ENCODE results near the gene CDC16.
A peak's percentile ranks its signal among the peaks of the same experiment; 100 is the strongest.

The CDC16 gene

GRCh38 chr13:114227528-114227927 is 7.2 kb upstream of the CDC16 start:
- Histone ChIP-seq H3K4me3 (ENCODE audit: low read depth, low read length) (no peak overlapping the region), H3K27me3 (ENCODE audit: insufficient read depth, low read length) (0 out of 2 replicates have a peak, but pooled peaks cover 9% of the 10 kb centered on the region), H3K36me3 (ENCODE audit: insufficient read depth, low read length) (no peaks in the 10 kb centered on the region), H3K4me1 (ENCODE audit: control insufficient read depth, insufficient read depth, low read length, unreplicated experiment) (peaks cover 3% of the 10 kb centered on the region), H3K27ac (ENCODE audit: low read depth, low read length) (no peak overlapping the region), H3K79me2 (ENCODE audit: control insufficient read depth, insufficient read depth, low read length, unreplicated experiment) (no peaks in the 10 kb centered on the region), H2AFZ (ENCODE audit: low read length, unreplicated experiment) (no peak overlapping the region)

- 0 out of 2 replicates have a peak, but pooled peaks cover 9% of the 10 kb centered on the region for H3K27me3 ChIP-seq (ENCODE audit: insufficient read depth, low read length)
- H3K27ac ChIP-seq (ENCODE audit: low read depth, low read length), result no peak overlapping the region
- H3K36me3 ChIP-seq (ENCODE audit: insufficient read depth, low read length), result no peaks in the 10 kb centered on the region
- no peaks in the 10 kb centered on the region for H3K79me2 ChIP-seq (ENCODE audit: control insufficient read depth, insufficient read depth, low read length, unreplicated experiment)
- no peak overlapping the region for H2AFZ ChIP-seq (ENCODE audit: low read length, unreplicated experiment)
- no peak overlapping the region for H3K4me3 ChIP-seq (ENCODE audit: low read depth, low read length)
- H3K4me1 ChIP-seq (ENCODE audit: control insufficient read depth, insufficient read depth, low read length, unreplicated experiment), result no peaks in the 10 kb centered on the region
Observed at GRCh38 chr13:114228176-114228575, 6.5 kb upstream of the CDC16 start.

- H2AFZ ChIP-seq (ENCODE audit: low read length, unreplicated experiment), result no peak overlapping the region
- 0 out of 2 replicates have a peak, but pooled peaks cover 9% of the 10 kb centered on the region for H3K27me3 ChIP-seq (ENCODE audit: insufficient read depth, low read length)
- H3K79me2 ChIP-seq (ENCODE audit: control insufficient read depth, insufficient read depth, low read length, unreplicated experiment), result no peaks in the 10 kb centered on the region
- H3K4me3 ChIP-seq (ENCODE audit: low read depth, low read length), result no peak overlapping the region
- H3K27ac ChIP-seq (ENCODE audit: low read depth, low read length), result no peak overlapping the region
- H3K4me1 ChIP-seq (ENCODE audit: control insufficient read depth, insufficient read depth, low read length, unreplicated experiment), result no peaks in the 10 kb centered on the region
- no peaks in the 10 kb centered on the region for H3K36me3 ChIP-seq (ENCODE audit: insufficient read depth, low read length)
Observed at GRCh38 chr13:114229506-114229905, 5.2 kb upstream of the CDC16 start.

- no peaks in the 10 kb centered on the region for H3K4me1 ChIP-seq (ENCODE audit: control insufficient read depth, insufficient read depth, low read length, unreplicated experiment)
- peaks cover 3% of the 10 kb centered on the region for H3K79me2 ChIP-seq (ENCODE audit: control insufficient read depth, insufficient read depth, low read length, unreplicated experiment)
- H3K27me3 ChIP-seq (ENCODE audit: insufficient read depth, low read length), result 0 out of 2 replicates have a peak, but pooled peaks cover 9% of the 10 kb centered on the region
- H3K27ac ChIP-seq (ENCODE audit: low read depth, low read length), result no peak overlapping the region
- no peak overlapping the region for H2AFZ ChIP-seq (ENCODE audit: low read length, unreplicated experiment)
- no peak overlapping the region for H3K4me3 ChIP-seq (ENCODE audit: low read depth, low read length)
- no peaks in the 10 kb centered on the region for H3K36me3 ChIP-seq (ENCODE audit: insufficient read depth, low read length)
Observed at GRCh38 chr13:114230117-114230516, 4.6 kb upstream of the CDC16 start.

- Histone ChIP-seq H2AFZ (ENCODE audit: low read length, unreplicated experiment) (no peak overlapping the region), H3K27me3 (ENCODE audit: insufficient read depth, low read length) (0 out of 2 replicates have a peak, but pooled peaks cover 9% of the 10 kb centered on the region), H3K79me2 (ENCODE audit: control insufficient read depth, insufficient read depth, low read length, unreplicated experiment) (peaks cover 8% of the 10 kb centered on the region), H3K27ac (ENCODE audit: low read depth, low read length) (no peak overlapping the region), H3K4me1 (ENCODE audit: control insufficient read depth, insufficient read depth, low read length, unreplicated experiment) (no peaks in the 10 kb centered on the region), H3K36me3 (ENCODE audit: insufficient read depth, low read length) (no peaks in the 10 kb centered on the region), H3K4me3 (ENCODE audit: low read depth, low read length) (no peak overlapping the region)
Observed at GRCh38 chr13:114230575-114230974, 4.1 kb upstream of the CDC16 start.

- H3K79me2 ChIP-seq (ENCODE audit: control insufficient read depth, insufficient read depth, low read length, unreplicated experiment), result peaks cover 20% of the 10 kb centered on the region
- no peak overlapping the region for H2AFZ ChIP-seq (ENCODE audit: low read length, unreplicated experiment)
- H3K4me3 ChIP-seq (ENCODE audit: low read depth, low read length), result no peak overlapping the region
- 0 out of 2 replicates have a peak, but pooled peaks cover 9% of the 10 kb centered on the region for H3K27me3 ChIP-seq (ENCODE audit: insufficient read depth, low read length)
- H3K36me3 ChIP-seq (ENCODE audit: insufficient read depth, low read length), result no peaks in the 10 kb centered on the region; the same call in 1 of the 2 replicates
- H3K4me1 ChIP-seq (ENCODE audit: control insufficient read depth, insufficient read depth, low read length, unreplicated experiment), result peaks cover 3% of the 10 kb centered on the region
- no peak overlapping the region for H3K27ac ChIP-seq (ENCODE audit: low read depth, low read length)
Observed at GRCh38 chr13:114231886-114232285, 2.8 kb upstream of the CDC16 start.

- Histone ChIP-seq H3K79me2 (ENCODE audit: control insufficient read depth, insufficient read depth, low read length, unreplicated experiment) (peaks cover 31% of the 10 kb centered on the region), H3K27ac (ENCODE audit: low read depth, low read length) (no peak overlapping the region), H3K36me3 (ENCODE audit: insufficient read depth, low read length) (peaks cover 8% of the 10 kb centered on the region), H3K27me3 (ENCODE audit: insufficient read depth, low read length) (0 out of 2 replicates have a peak, but pooled peaks cover 8% of the 10 kb centered on the region), H3K4me3 (ENCODE audit: low read depth, low read length) (peak overlapping the region; percentile 90), H3K4me1 (ENCODE audit: control insufficient read depth, insufficient read depth, low read length, unreplicated experiment) (peaks cover 3% of the 10 kb centered on the region), H2AFZ (ENCODE audit: low read length, unreplicated experiment) (peak overlapping the region; percentile 88)
Observed at GRCh38 chr13:114234266-114234644, 442 bp upstream of the CDC16 start.

GRCh38 chr13:114235697-114236096 is 1.0 kb downstream of the CDC16 start:
- Histone ChIP-seq H3K4me1 (ENCODE audit: control insufficient read depth, insufficient read depth, low read length, unreplicated experiment) (peaks cover 3% of the 10 kb centered on the region), H3K27me3 (ENCODE audit: insufficient read depth, low read length) (no peaks in the 10 kb centered on the region), H3K27ac (ENCODE audit: low read depth, low read length) (0 out of 2 replicates have a peak overlapping the region, but pooled peaks have one; percentile 30), H3K36me3 (ENCODE audit: insufficient read depth, low read length) (peaks cover 13% of the 10 kb centered on the region), H3K4me3 (ENCODE audit: low read depth, low read length) (peak overlapping the region; percentile 90), H3K79me2 (ENCODE audit: control insufficient read depth, insufficient read depth, low read length, unreplicated experiment) (peaks cover 31% of the 10 kb centered on the region), H2AFZ (ENCODE audit: low read length, unreplicated experiment) (peak overlapping the region; percentile 20)

- Histone ChIP-seq H3K36me3 (ENCODE audit: insufficient read depth, low read length) (peaks cover 16% of the 10 kb centered on the region), H3K4me3 (ENCODE audit: low read depth, low read length) (peak overlapping the region; percentile 90), H3K27ac (ENCODE audit: low read depth, low read length) (no peak overlapping the region), H3K27me3 (ENCODE audit: insufficient read depth, low read length) (no peaks in the 10 kb centered on the region), H3K79me2 (ENCODE audit: control insufficient read depth, insufficient read depth, low read length, unreplicated experiment) (peaks cover 31% of the 10 kb centered on the region), H3K4me1 (ENCODE audit: control insufficient read depth, insufficient read depth, low read length, unreplicated experiment) (peaks cover 3% of the 10 kb centered on the region), H2AFZ (ENCODE audit: low read length, unreplicated experiment) (no peak overlapping the region)
Observed at GRCh38 chr13:114236227-114236626, 1.5 kb downstream of the CDC16 start.

- Histone ChIP-seq H3K4me1 (ENCODE audit: control insufficient read depth, insufficient read depth, low read length, unreplicated experiment) (peaks cover 3% of the 10 kb centered on the region), H3K27ac (ENCODE audit: low read depth, low read length) (no peak overlapping the region), H3K27me3 (ENCODE audit: insufficient read depth, low read length) (no peaks in the 10 kb centered on the region), H3K4me3 (ENCODE audit: low read depth, low read length) (no peak overlapping the region), H2AFZ (ENCODE audit: low read length, unreplicated experiment) (no peak overlapping the region), H3K36me3 (ENCODE audit: insufficient read depth, low read length) (peaks cover 27% of the 10 kb centered on the region), H3K79me2 (ENCODE audit: control insufficient read depth, insufficient read depth, low read length, unreplicated experiment) (peaks cover 31% of the 10 kb centered on the region)
Observed at GRCh38 chr13:114237415-114238112, 2.9 kb downstream of the CDC16 start.

GRCh38 chr13:114241918-114242317 is 7.2 kb downstream of the CDC16 start:
- Histone ChIP-seq H3K79me2 (ENCODE audit: control insufficient read depth, insufficient read depth, low read length, unreplicated experiment) (peaks cover 10% of the 10 kb centered on the region), H3K4me3 (ENCODE audit: low read depth, low read length) (no peak overlapping the region), H3K36me3 (ENCODE audit: insufficient read depth, low read length) (peaks cover 50% of the 10 kb centered on the region), H3K4me1 (ENCODE audit: control insufficient read depth, insufficient read depth, low read length, unreplicated experiment) (no peaks in the 10 kb centered on the region), H2AFZ (ENCODE audit: low read length, unreplicated experiment) (no peak overlapping the region), H3K27me3 (ENCODE audit: insufficient read depth, low read length) (no peaks in the 10 kb centered on the region), H3K27ac (ENCODE audit: low read depth, low read length) (no peak overlapping the region)

Data from ACC112 (cell line).